ENCODE data around the gene KCNMA1.
"Not testable (repeated sequence)": the region's sequence is repeated elsewhere in the genome, so short reads cannot be mapped to it uniquely, and the experiment has no call there.

Gene KCNMA1

GRCh38 chr10:77390481-77390891, 247.1 kb downstream of the KCNMA1 start:
- no peak for DNase-seq (ENCODE audit: extremely low read depth, insufficient read length)
- TF ChIP-seq CTCF (IDR thresholded peaks at IDR 0.05; ENCODE audit: insufficient read depth, low read length, poor library complexity, severe bottlenecking), result no peak
- no peaks in the 10 kb centered on the region for H3K36me3 ChIP-seq (ENCODE audit: control insufficient read depth, insufficient read depth, low read length)
- H3K27me3 ChIP-seq (replicated peaks; ENCODE audit: control insufficient read depth, insufficient read depth, low read length), result no peaks in the 10 kb centered on the region
- H3K4me3 ChIP-seq (replicated peaks; ENCODE audit: low read depth, low read length), result no peak overlapping the region

GRCh38 chr10:77388571-77389100, 249.0 kb downstream of the KCNMA1 start:
- no peak for TF ChIP-seq CTCF (IDR thresholded peaks at IDR 0.05; ENCODE audit: insufficient read depth, low read length, poor library complexity, severe bottlenecking)
- no peaks in the 10 kb centered on the region for H3K27me3 ChIP-seq (replicated peaks; ENCODE audit: control insufficient read depth, insufficient read depth, low read length)
- H3K36me3 ChIP-seq (ENCODE audit: control insufficient read depth, insufficient read depth, low read length), result no peaks in the 10 kb centered on the region; the same call in 1 of the 2 replicates
- H3K4me3 ChIP-seq (replicated peaks; ENCODE audit: low read depth, low read length), result no peak overlapping the region
- no peak for DNase-seq (ENCODE audit: extremely low read depth, insufficient read length)

DNA sequence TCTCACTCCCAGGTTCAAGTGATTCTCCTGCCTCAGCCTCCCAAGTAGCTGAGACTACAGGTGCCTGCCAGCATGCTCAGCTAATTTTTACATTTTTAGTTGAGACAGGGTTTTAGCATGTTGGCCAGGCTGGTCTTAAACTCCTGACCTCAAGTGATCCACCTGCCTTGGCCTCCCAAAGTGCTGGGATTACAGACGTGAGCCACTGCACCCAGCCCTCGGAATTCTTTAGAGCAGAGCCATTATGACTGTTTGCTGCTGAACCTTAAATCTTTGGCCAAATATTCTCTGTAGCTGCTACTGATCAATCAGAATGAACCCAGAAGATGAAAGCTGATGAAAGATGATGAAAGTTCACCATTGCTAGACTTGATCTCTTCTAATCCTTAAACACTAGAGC, 249.9 kb downstream of the KCNMA1 start:
- H3K4me3 ChIP-seq (replicated peaks; ENCODE audit: low read depth, low read length), result not testable (repeated sequence)

DNA sequence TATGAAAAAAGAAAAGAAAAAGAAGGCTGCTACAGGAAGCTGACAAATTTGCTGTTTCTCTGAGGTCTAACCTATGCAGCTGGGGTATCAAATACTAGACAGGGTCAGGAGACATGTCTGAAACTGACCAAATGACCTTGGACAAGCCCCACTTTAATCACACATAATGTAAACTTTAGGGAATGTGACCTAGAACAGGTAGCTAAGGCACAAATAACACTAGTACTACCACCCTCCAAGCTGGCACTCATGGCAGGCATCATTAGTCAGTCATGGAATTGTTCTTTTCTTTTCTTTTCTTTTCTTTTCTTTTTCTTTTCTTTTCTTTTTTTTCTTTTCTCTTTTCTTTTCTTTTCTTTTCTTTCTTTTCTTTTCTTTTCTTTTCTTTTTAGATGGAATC, 250.4 kb downstream of the KCNMA1 start:
- H3K4me3 ChIP-seq (replicated peaks; ENCODE audit: low read depth, low read length), result no peak overlapping the region
- no peak for DNase-seq (ENCODE audit: extremely low read depth, insufficient read length)
- no peaks in the 10 kb centered on the region for H3K27me3 ChIP-seq (replicated peaks; ENCODE audit: control insufficient read depth, insufficient read depth, low read length)
- no peak for TF ChIP-seq CTCF (IDR thresholded peaks at IDR 0.05; ENCODE audit: insufficient read depth, low read length, poor library complexity, severe bottlenecking)
- no peaks in the 10 kb centered on the region; the same call in 1 of the 2 replicates for H3K36me3 ChIP-seq (ENCODE audit: control insufficient read depth, insufficient read depth, low read length)

More for the DNA sequence above, 249.9 kb downstream of the KCNMA1 start:
- H3K27me3 ChIP-seq (replicated peaks; ENCODE audit: control insufficient read depth, insufficient read depth, low read length); DNase-seq (ENCODE audit: extremely low read depth, insufficient read length); H3K36me3 ChIP-seq (ENCODE audit: control insufficient read depth, insufficient read depth, low read length): not testable (repeated sequence)

DNA sequence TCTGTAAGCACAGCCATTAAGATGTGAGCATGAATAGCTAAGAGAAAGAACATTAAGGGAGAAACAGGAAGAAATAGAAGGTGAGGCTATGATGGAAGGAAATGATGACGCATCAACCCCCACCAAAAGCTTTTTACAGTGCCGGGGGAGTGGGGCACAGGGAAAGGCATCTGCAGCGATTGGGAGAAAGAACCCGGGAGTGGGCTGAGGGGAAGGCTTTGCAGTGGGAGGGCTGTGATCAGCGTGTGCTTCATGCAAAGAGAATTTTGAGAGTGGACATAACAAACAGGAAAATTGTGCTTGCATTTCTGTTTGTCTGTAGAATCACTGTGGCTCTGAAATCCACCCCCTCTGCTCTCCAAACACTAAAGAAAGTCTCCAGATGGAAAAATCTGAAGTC, 250.8 kb downstream of the KCNMA1 start:
- DNase-seq (ENCODE audit: extremely low read depth, insufficient read length), result no peak
- H3K36me3 ChIP-seq (ENCODE audit: control insufficient read depth, insufficient read depth, low read length), result no peaks in the 10 kb centered on the region; the same call in 1 of the 2 replicates
- TF ChIP-seq CTCF (IDR thresholded peaks at IDR 0.05; ENCODE audit: insufficient read depth, low read length, poor library complexity, severe bottlenecking), result no peak
- no peaks in the 10 kb centered on the region for H3K27me3 ChIP-seq (replicated peaks; ENCODE audit: control insufficient read depth, insufficient read depth, low read length)
- no peak overlapping the region for H3K4me3 ChIP-seq (replicated peaks; ENCODE audit: low read depth, low read length)

- TF ChIP-seq CTCF (IDR thresholded peaks at IDR 0.05; ENCODE audit: insufficient read depth, low read length, poor library complexity, severe bottlenecking), result no peak
- H3K36me3 ChIP-seq (ENCODE audit: control insufficient read depth, insufficient read depth, low read length), result no peaks in the 10 kb centered on the region; the same call in 1 of the 2 replicates
- no peak overlapping the region for H3K4me3 ChIP-seq (replicated peaks; ENCODE audit: low read depth, low read length)
Observed at GRCh38 chr10:77386365-77386764, 251.2 kb downstream of the KCNMA1 start.

More at GRCh38 chr10:77386365-77386764, 251.2 kb downstream of the KCNMA1 start:
- no peaks in the 10 kb centered on the region for H3K27me3 ChIP-seq (replicated peaks; ENCODE audit: control insufficient read depth, insufficient read depth, low read length)
- DNase-seq (ENCODE audit: extremely low read depth, insufficient read length), result no peak
